ENCODE measurements around the gene CD4.

DNA sequence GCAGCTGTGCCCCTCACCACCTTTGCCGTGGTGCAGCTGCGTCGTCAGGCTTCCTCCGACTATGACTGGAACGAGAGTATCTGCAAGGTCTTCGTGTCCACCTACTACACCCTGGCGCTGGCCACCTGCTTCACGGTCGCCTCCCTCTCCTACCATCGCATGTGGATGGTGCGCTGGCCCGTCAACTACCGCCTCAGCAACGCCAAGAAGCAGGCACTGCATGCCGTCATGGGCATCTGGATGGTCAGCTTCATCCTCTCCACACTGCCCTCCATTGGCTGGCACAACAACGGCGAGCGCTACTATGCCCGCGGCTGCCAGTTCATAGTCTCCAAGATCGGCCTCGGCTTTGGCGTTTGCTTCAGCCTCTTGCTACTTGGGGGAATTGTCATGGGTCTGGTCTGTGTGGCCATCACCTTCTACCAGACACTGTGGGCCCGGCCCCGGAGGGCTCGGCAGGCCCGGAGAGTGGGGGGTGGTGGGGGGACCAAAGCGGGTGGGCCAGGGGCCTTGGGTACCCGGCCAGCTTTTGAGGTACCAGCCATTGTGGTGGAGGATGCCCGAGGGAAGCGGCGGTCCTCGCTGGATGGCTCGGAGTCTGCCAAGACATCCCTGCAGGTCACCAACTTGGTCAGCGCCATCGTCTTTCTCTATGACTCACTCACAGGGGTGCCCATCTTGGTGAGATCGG lies 34.9 kb downstream of the CD4 start:
- no peak for TF ChIP-seq CTCF (IDR thresholded peaks at IDR 0.05)
- TF ChIP-seq POLR2A (IDR thresholded peaks at IDR 0.05) = no peak

Measured in adrenal gland (tissue), 5 donors.